GM23248 (cell line): ENCODE measurements around the gene PRR19.

Experiments
- EZH2 ChIP-seq: fragments of 200-600 bp; sonication (generic); IDR thresholded peaks from 2 replicates; pipeline ENCODE4 v1.6.1; 2018; ENCODE audit warnings: antibody characterized with exemption, mild to moderate bottlenecking; ENCODE audit not compliant: insufficient read depth, poor library complexity, severe bottlenecking
- EZH2phosphoT487 ChIP-seq: fragments of 200-600 bp; sonication (generic); IDR thresholded peaks from 2 replicates; pipeline ENCODE4 v1.6.1; 2018; ENCODE audit warnings: antibody characterized with exemption, moderate library complexity, mild to moderate bottlenecking, low read depth; ENCODE audit not compliant: insufficient read depth

DNA sequence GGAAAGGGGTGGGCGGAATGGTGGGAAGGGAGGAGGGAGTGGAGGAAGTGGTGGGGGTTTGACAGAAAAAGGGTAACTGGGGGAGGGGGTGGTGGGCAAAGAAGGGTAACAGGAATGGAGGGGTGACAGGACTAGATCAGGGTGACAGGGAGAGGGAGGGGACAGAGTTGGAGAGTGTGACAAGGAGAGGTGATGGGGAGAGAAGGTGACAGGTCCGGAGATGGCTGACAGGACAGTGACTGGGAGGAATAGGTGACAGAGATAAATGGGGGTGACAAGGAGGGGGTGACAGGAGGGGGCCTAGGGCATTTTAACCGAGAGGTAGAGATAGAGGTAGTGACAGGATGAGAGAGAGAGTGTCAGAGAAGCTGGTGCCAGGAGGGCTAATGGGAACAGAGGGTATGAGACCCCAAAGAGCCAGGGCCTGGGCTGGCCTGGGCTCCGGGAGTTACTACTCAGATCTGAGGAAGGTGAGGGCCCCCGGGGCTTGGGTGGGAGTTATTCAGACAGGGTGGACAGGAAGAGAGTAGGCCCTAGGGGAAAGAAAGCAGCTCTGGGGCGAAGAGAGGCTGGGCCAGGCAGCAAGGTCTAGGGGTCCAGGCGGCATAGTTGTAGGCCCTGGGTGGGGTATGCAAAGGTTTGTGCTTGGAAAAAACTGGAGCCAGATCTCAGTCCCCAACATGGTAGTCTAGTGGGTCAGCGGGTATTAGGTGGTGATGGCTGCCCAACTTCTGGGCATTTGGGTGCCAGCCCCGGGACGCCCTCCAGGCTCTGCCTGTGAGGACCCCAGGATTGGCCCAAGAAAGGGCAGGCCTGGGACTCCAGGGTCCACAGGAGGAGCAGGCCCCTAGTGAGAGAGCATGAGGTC is 32.2 kb upstream of the PRR19 start:
- TF ChIP-seq EZH2phosphoT487 (no peak), EZH2 (no peak)
